GM12878 (cell line): ENCODE data around the gene EPB41. TPM values are rescaled to one million over a fixed set of nuclear protein-coding genes. Genes with fewer than 3 reads are reported as not detected.

Experiments used
- CTCF ChIP-seq, 3 experiments: IDR thresholded peaks in 2 of 3; conservative IDR thresholded peaks in 1 of 3; 2 replicates each; pipeline ENCODE4 v1.5.1; 2011; ENCODE audit warnings: low read depth in 3 of 3, low read length in 3 of 3, mild to moderate bottlenecking in 3 of 3, control low read depth in 2 of 3, moderate library complexity in 2 of 3, inconsistent platforms in 1 of 3, mixed read lengths in 1 of 3; ENCODE audit not compliant: control insufficient read depth in 2 of 3, insufficient read depth in 1 of 3; ENCODE audit errors: extremely low read depth in 1 of 3
- E4F1 ChIP-seq: fragments of 450-650 bp; IDR thresholded peaks from 2 replicates; pipeline ENCODE4 v1.6.1; 2018; ENCODE audit warnings: borderline replicate concordance, mild to moderate bottlenecking; ENCODE audit not compliant: partially characterized antibody
- NFIC ChIP-seq: IDR thresholded peaks from 2 replicates; pipeline ENCODE4 v1.6.1; 2012; ENCODE audit warnings: low read depth, mild to moderate bottlenecking, inconsistent platforms, low read length, moderate library complexity
- RELB ChIP-seq: fragments of 450-650 bp; IDR thresholded peaks from 2 replicates; pipeline ENCODE4 v1.6.1; 2017; ENCODE audit warnings: low read depth, mild to moderate bottlenecking, moderate library complexity
- ZBTB4 ChIP-seq: fragments of 450-650 bp; formaldehyde crosslinking; IDR thresholded peaks from 2 replicates; pipeline ENCODE4 v1.4.0; 2022; ENCODE audit warnings: mild to moderate bottlenecking, moderate library complexity
- ZNF207 ChIP-seq: fragments of 450-650 bp; IDR thresholded peaks from 2 replicates; pipeline ENCODE4 v1.6.1; 2014; ENCODE audit warnings: antibody characterized with exemption, mild to moderate bottlenecking, borderline replicate concordance
- ZNF592 ChIP-seq: fragments of 450-650 bp; IDR thresholded peaks from 2 replicates; pipeline ENCODE4 v1.6.1; 2017; ENCODE audit warnings: mild to moderate bottlenecking, moderate library complexity
- polyA plus RNA-seq, 11 experiments: library from polyadenylated mRNA; depleted of rRNA in 4 of 11; unstranded in 6 of 11; stranded (reverse) in 5 of 11; fragments of >200 nt; fragmentation: Nextera tagmentation in 4 of 11; fragmentation: Illumina TruSeq in 1 of 11; extraction: Ambion mirVana in 4 of 11; extraction: Trizol in 1 of 11; gene quantifications; 1 replicate in 1 of 11; 2 replicates in 10 of 11; pipeline versions ENCODE4 v1.2.1 to v1.2.3, GENCODE V29; 2011 to 2016; ENCODE audit warnings: inconsistent platforms in 2 of 11, missing spikeins in 2 of 11, low read depth in 1 of 11
- total RNA-seq, 4 experiments: library from RNA; depleted of rRNA in 3 of 4; stranded (reverse); fragments of >200 nt in 3 of 4; fragmentation: Illumina TruSeq in 1 of 4; extraction: Trizol in 1 of 4; gene quantifications; 2 replicates each; pipeline versions ENCODE4 v1.2.1 to v1.2.3, GENCODE V29; 2013 to 2021

EPB41 gene
- total and polyA plus RNA-seq, 10 of the 15 experiments (the other 5 are each of a cell fraction or from before 2014, with no cell fraction given), result 1.1 to 77.6 (median 58.8) TPM

GRCh38 chr1:28933918-28934317 lies 19.5 kb downstream of the EPB41 start (continued):
- no peak for TF ChIP-seq E4F1
- no peak for TF ChIP-seq CTCF (IDR thresholded peaks at IDR 0.05 in 2 of 3, conservative IDR thresholded peaks at IDR 0.05 in 1 of 3; ENCODE audit: control insufficient read depth in 2 of 3, extremely low read depth in 1 of 3, insufficient read depth in 1 of 3, low read depth in 3 of 3, low read length in 3 of 3)
- no peak for TF ChIP-seq ZNF207
- no peak for TF ChIP-seq ZBTB4 (CRISPR knock-in tag)
- no peak for TF ChIP-seq NFIC
- no peak for TF ChIP-seq RELB
- TF ChIP-seq ZNF592, result no peak
